ENCODE data around the gene FES. TPM values are rescaled to one million over a fixed set of nuclear protein-coding genes. Genes with fewer than 3 reads are reported as not detected.

FES gene
- total RNA-seq, 1 donor from 2014 or later: 4.8 TPM

DNA sequence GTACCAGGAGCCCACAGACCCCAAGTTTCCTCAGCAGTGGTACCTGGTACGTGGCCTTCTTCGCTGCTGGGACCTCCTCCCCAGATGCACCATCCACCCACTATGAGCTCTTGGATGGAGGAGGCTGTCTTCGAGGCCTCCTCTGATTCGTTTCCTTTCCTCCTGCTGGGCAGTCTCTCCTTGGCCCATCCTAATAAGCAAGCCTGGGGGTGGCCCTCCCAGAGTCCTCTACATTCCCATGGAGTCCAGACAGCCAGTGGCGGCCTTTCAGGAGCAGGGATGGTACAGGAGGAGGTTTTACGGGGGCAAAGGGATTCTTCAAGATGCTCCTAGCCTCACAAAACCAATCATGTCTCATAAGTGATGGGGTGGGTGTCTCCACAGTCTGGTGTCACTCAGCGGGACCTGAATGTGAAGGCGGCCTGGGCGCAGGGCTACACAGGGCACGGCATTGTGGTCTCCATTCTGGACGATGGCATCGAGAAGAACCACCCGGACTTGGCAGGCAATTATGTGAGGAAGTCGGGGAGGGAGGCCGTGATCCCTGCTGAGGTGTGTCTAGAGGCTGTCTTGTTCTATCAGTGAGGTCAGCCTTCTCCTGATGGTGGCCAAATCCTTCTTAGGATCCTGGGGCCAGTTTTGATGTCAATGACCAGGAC, 7.7 kb upstream of the FES start:
- no peak for DNase-seq

DNA sequence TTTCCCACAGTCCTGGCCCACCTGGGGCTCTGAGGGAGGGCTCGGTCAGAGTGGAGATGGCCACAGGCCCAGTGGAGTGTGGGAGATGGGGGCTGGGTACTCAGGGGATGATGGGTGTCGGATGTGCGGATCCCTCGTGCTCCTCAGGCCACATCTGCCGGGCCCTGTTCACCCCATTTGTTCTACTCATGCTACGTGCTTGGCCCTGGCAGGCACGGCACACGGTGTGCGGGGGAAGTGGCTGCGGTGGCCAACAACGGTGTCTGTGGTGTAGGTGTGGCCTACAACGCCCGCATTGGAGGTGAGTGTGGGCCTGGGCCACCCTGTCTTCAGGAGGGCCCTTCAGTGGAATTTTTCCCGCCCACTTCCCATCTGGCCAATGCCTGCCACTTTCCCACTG, 7.0 kb upstream of the FES start:
- DNase-seq: no peak

DNA sequence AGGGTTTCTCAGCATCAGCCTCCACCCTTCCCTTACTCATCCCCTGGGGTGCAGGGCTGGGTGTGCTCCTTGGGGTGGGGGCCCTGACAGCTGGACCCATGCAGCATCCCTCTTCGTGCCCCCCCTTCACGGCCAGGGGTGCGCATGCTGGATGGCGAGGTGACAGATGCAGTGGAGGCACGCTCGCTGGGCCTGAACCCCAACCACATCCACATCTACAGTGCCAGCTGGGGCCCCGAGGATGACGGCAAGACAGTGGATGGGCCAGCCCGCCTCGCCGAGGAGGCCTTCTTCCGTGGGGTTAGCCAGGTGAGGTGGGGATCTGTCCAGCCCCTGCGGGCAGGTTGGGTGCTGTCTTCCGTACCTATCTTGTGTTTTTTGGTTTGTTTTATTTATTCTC, 6.3 kb upstream of the FES start:
- DNase-seq: no peak

DNA sequence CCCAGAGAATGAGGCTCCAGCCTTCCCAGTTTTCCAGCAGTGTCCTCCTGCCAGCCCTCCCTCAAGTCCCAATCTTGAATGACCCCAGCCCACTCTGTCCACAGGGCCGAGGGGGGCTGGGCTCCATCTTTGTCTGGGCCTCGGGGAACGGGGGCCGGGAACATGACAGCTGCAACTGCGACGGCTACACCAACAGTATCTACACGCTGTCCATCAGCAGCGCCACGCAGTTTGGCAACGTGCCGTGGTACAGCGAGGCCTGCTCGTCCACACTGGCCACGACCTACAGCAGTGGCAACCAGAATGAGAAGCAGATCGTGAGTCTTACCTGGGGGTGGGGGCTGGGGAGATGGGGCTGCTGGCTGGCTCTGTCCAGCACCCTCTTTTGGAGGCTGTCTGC, 5.6 kb upstream of the FES start:
- no peak for DNase-seq

DNA sequence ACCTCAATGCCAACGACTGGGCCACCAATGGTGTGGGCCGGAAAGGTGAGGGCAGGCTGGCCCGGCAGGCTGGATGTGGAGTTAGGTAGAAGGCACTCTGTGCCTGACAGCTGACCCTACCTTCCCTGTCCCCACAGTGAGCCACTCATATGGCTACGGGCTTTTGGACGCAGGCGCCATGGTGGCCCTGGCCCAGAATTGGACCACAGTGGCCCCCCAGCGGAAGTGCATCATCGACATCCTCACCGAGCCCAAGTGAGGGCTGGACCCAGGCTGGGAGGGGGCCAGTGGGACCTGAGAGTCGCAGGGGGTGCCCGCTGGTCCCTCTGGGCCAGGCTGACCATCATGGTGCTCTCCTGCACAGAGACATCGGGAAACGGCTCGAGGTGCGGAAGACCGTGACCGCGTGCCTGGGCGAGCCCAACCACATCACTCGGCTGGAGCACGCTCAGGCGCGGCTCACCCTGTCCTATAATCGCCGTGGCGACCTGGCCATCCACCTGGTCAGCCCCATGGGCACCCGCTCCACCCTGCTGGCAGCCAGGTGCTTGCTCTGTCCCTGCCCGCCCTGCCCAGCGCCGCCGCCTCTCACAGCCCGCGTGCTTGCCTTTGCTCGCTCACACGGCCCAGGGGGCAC, 4.5 kb upstream of the FES start:
- DNase-seq: no peak

DNA sequence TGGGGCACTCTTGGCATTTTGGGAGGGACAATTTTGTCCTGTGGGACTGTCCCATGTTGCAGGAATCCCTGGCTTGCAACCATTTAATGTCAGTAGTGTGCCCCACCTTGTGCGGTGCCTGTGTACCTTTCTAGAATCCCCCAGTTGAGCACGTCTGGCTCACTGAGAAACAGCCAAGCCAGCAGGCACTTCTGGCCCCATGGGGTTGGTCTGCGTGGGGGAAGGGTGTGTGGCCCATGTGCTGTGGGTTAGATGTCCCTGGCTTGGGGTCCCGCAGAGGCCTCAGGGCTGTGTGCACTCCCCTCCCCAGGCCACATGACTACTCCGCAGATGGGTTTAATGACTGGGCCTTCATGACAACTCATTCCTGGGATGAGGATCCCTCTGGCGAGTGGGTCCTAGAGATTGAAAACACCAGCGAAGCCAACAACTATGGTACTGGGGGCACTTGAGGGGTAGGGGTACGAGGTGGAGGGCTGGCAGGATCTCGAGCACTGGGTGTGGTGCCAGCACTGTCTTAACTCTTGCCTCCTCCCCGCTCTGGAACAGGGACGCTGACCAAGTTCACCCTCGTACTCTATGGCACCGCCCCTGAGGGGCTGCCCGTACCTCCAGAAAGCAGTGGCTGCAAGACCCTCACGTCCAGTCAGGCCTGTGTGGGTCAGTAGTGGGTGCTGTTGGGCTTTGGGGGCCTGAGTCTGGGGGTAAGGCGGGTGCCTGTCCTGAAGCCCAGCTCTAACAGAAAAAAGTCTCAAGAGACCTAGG, 3.7 kb upstream of the FES start:
- DNase-seq: no peak

DNA sequence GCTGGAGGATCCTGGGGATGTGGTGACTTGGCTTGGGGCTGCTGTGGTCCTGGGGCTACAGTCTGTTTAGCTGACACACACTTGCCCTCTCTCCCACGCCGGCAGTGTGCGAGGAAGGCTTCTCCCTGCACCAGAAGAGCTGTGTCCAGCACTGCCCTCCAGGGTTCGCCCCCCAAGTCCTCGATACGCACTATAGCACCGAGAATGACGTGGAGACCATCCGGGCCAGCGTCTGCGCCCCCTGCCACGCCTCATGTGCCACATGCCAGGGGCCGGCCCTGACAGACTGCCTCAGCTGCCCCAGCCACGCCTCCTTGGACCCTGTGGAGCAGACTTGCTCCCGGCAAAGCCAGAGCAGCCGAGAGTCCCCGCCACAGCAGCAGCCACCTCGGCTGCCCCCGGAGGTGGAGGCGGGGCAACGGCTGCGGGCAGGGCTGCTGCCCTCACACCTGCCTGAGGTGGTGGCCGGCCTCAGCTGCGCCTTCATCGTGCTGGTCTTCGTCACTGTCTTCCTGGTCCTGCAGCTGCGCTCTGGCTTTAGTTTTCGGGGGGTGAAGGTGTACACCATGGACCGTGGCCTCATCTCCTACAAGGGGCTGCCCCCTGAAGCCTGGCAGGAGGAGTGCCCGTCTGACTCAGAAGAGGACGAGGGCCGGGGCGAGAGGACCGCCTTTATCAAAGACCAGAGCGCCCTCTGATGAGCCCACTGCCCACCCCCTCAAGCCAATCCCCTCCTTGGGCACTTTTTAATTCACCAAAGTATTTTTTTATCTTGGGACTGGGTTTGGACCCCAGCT, 2.9 kb upstream of the FES start:
- no peak for DNase-seq

DNA sequence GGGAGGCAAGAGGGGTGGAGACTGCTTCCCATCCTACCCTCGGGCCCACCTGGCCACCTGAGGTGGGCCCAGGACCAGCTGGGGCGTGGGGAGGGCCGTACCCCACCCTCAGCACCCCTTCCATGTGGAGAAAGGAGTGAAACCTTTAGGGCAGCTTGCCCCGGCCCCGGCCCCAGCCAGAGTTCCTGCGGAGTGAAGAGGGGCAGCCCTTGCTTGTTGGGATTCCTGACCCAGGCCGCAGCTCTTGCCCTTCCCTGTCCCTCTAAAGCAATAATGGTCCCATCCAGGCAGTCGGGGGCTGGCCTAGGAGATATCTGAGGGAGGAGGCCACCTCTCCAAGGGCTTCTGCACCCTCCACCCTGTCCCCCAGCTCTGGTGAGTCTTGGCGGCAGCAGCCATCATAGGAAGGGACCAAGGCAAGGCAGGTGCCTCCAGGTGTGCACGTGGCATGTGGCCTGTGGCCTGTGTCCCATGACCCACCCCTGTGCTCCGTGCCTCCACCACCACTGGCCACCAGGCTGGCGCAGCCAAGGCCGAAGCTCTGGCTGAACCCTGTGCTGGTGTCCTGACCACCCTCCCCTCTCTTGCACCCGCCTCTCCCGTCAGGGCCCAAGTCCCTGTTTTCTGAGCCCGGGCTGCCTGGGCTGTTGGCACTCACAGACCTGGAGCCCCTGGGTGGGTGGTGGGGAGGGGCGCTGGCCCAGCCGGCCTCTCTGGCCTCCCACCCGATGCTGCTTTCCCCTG, 2.2 kb upstream of the FES start:
- no peak for DNase-seq

DNA sequence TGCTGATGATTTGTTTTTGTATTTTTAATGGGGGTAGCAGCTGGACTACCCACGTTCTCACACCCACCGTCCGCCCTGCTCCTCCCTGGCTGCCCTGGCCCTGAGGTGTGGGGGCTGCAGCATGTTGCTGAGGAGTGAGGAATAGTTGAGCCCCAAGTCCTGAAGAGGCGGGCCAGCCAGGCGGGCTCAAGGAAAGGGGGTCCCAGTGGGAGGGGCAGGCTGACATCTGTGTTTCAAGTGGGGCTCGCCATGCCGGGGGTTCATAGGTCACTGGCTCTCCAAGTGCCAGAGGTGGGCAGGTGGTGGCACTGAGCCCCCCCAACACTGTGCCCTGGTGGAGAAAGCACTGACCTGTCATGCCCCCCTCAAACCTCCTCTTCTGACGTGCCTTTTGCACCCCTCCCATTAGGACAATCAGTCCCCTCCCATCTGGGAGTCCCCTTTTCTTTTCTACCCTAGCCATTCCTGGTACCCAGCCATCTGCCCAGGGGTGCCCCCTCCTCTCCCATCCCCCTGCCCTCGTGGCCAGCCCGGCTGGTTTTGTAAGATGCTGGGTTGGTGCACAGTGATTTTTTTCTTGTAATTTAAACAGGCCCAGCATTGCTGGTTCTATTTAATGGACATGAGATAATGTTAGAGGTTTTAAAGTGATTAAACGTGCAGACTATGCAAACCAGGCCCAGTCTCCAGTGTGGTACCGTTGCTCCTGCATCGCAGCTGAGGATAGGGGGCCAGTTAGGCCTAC, 1.4 kb upstream of the FES start:
- no peak for DNase-seq

DNA sequence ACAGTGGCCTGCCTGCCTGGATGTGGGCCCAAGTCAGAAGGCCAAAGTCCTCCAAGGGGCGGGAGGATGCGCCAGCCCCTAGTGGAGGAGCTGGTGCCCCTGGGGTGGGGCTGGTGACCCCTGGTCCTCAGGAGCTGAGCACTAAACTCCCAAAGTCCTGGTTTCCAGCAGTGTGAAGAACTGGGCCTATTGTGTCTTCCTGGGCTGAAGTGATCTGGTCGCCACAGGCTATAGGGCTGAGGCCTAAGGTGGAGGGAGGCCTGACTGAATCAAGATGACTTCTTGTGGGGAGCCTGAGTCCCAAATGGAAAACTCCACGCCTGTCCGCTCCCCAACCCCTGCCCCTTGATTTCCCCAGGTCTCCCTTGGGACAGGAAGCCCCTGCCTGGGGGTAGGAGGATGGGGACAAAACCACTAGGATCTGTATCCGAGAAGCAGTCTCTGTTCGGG, 753 bp upstream of the FES start:
- no peak for DNase-seq

DNA sequence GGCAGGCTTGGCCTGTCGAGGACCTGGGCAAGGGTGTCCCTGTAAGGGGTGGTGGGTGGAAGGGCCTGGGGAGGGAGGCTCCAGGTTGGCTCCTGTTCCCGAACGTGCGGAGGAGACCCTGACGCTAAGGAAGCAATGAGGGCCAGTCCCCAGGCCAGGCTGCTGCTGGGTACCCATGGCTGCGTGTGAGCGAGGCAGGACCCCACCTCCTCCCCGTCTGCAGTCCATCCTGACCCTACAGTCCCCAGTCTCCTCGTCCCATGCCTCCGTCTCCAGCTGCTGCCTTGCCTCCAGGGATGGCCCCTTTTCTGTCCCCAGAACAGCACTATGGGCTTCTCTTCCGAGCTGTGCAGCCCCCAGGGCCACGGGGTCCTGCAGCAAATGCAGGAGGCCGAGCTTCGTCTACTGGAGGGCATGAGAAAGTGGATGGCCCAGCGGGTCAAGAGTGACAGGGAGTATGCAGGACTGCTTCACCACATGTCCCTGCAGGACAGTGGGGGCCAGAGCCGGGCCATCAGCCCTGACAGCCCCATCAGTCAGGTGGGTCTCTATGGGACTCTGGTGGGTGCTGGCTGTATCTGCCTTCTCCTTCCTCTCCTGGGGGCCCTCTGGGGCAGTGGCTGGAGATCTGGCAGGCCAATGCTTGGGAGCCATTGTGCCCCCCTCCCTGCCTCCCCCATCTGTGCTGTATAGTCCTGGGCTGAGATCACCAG, 571 bp downstream of the FES start:
- DNase-seq: no peak

DNA sequence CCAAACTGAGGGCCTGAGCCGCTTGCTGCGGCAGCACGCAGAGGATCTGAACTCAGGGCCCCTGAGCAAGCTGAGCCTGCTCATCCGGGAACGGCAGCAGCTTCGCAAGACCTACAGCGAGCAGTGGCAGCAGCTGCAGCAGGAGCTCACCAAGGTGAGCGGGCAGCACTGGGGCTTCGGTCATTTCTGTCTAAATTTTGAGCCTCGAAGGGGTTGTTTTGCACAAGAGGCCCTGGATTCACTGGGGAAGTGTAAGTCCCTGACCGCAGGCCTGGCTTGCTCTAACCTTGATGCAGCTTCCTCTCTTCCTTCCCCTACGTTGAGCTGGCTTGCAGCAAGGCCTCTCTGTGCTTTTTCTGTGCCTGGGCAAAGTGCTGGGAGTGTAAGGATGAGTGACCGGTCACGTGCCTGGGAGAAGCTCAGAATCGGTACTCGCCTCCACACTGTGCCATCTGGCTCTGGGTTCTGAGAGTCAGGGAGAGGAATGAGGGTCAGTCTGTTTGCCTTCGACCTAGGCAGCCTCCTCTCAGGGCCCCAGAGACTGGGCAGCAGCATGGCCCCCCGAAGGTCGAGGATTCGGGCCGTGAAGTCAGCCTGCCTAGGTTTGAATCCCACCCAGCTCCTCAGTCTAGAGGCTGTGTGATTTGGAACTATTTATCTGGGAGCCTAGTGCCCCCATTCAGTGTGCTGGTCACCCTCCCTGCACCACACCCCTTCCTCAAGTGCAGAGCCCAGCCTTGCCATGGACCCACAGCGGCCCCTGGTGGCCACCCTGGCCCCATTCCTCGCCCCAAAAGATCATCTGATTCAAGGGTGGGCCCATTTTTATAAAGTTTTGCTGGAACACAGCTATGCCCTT, 1.4 kb downstream of the FES start:
- DNase-seq: peak; percentile 38

DNA sequence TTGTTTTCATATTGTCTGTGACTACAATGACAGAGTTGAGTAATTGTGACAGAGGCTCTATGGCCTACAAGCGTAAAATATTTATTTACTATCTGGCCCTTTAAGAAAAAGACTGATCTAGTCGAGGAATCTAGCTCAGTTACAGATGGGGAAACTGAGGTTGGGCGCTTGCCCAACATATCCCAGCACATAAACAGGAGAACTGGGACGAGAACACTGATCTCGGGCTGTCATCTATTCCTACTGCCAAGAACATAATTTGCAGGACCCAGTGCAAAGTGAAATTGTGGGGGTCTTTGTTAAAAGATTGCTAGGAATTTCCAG, 1.9 kb downstream of the FES start:
- DNase-seq: no peak

DNA sequence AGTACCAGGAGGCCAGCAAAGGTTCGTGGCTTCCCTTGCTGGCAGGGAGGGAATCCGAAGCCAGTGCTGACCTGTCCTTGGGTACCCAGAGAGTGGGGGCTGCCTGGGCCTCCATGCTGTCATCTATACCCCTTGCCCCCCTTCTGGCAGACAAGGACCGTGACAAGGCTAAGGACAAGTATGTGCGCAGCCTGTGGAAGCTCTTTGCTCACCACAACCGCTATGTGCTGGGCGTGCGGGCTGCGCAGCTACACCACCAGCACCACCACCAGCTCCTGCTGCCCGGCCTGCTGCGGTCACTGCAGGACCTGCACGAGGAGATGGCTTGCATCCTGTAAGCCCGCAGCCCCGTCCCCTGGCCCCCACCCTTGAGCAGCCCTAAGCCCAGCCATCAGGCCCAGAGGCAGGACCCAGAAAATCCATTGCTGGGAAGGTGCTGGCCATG, 2.8 kb downstream of the FES start:
- no peak for DNase-seq

DNA sequence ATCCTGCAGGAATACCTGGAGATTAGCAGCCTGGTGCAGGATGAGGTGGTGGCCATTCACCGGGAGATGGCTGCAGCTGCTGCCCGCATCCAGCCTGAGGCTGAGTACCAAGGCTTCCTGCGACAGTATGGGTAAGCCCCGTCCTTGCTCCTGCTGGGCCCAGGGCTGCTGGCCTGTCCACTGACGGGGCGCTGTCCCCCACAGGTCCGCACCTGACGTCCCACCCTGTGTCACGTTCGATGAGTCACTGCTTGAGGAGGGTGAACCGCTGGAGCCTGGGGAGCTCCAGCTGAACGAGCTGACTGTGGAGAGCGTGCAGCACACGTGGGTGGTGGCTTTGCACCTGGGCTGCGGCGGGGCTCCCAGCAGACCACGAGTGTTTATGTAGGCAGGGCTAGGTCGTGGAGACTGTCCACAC, 5.0 kb downstream of the FES start:
- no peak for DNase-seq

DNA sequence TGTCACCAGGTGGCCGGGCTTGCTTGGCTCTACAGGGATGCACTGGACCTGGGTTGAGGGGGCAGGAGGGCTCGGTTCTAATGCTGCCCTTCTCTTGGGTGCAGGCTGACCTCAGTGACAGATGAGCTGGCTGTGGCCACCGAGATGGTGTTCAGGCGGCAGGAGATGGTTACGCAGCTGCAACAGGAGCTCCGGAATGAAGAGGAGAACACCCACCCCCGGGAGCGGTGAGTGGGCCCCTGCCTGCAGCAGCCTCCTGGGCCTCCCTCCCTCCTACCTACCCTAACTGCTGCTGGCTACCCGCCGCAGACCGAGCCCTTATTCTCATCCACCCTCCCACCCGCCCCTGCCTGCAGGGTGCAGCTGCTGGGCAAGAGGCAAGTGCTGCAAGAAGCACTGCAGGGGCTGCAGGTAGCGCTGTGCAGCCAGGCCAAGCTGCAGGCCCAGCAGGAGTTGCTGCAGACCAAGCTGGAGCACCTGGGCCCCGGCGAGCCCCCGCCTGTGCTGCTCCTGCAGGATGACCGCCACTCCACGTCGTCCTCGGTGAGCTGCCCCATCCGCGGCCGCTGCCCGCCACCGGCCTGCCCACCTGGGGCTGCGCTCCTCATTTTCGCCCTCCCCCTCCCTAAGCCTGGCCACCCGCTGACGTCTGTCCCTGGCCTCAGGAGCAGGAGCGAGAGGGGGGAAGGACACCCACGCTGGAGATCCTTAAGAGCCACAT, 5.6 kb downstream of the FES start:
- no peak for DNase-seq

DNA sequence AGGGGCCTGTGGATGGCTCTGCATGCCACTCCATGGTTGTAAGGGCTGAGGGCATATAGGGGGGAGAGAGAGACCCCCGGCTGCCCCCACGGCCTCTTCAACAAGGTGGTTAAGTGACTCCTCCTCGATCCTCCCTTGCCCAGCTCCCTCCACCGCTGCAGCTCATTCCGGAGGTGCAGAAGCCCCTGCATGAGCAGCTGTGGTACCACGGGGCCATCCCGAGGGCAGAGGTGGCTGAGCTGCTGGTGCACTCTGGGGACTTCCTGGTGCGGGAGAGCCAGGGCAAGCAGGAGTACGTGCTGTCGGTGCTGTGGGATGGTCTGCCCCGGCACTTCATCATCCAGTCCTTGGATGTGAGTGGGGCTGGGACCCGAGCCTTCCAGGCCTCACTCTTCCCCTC, 6.5 kb downstream of the FES start:
- DNase-seq: no peak

DNA sequence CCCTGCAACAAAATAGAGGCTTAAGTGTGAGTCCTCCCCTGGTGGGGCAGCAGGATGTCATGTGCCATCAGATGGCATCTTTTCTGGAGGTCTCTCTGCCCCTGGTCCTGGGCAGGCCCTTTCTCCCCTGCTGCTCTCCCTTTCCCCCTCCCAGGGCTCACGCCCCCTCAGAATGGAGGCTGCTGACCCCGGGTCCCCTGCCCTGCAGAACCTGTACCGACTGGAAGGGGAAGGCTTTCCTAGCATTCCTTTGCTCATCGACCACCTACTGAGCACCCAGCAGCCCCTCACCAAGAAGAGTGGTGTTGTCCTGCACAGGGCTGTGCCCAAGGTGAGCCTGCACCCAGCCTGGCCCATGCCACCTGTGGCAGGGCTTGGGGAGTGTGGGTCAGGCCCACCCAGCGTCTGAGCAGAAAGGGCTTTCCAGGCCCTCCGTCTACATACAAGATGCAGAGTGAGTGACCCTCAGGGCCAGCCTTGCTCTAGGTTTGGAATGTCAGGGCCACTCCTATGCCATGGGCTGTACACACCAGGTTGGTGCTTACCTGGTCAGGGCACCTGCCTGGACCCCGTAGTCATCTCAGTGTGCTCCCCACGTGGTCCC, 7.1 kb downstream of the FES start:
- DNase-seq: no peak

DNA sequence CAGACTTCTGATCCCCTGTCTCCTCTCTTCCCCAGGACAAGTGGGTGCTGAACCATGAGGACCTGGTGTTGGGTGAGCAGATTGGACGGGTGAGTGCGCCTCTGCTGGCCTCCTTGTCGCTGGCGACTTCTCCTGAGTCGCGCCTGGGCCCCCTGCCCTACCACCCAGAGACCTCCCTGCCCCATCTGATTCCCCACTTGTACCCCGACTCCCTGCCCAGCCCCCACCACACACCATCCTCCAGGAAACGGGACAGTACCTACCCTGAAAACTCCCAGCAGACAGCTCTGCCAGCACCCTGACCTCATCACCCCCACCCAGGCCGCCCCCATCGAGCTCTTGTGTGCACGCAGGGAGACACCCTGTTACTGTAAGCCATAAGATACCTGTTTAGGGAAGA, 7.7 kb downstream of the FES start:
- DNase-seq: no peak

All from occipital lobe (tissue), 2 donors.